ENCODE results near the gene C2CD2.

The C2CD2 gene

GRCh38 chr21:41836166-41837015 is 117.4 kb downstream of the C2CD2 start:
- DNase-seq, result no peak

GRCh38 chr21:41835711-41836154 is 118.1 kb downstream of the C2CD2 start:
- DNase-seq, result no peak
